HG02840 (cell line): ENCODE results near the gene TENM4.

Experiments
- ATAC-seq: cut with Tn5 transposase; IDR thresholded peaks from one replicate; pipeline ENCODE4 v1.9.1; 2021; ENCODE audit warnings: mild to moderate bottlenecking, moderate library complexity, moderate number of reproducible peaks; ENCODE audit not compliant: unreplicated experiment, low FRiP score

The TENM4 gene

DNA sequence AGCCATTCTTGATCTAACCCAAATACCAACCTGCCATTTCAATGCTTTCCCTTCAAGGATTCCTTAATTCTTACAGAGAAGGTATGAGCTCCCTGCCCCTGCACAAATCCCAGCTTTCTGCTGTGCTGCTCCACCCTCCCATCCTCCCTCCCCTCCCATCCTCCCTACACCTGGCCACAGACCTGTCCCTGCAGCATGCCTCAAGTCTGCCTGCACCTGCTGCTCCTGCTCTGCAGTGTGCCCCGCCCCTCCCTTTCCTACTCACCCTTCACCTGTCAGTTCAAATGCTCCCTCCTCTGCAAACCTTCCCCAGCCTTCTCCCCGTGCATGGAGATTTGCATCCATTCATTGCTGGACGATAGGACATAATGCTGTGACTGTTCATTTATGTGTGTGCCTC lies 726.3 kb downstream of the TENM4 start:
- ATAC-seq, result no peak

DNA sequence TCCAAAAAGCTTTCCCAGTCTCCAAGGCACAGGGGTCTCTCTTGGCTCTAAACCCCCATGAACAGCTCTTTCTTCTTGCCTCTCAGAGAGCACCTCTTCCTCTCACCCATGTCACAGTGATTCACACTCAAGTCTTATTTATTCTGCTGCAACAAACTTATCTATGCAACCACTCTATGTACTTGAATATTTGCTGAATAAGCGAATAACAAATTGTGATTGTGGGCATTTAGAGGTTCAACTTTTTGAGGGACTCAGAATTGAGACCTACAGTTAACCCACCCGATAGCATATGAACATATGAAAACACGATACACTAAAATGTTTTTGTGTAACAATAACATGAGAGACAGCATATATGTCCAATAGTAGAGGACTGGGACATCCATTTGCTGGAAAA lies 729.1 kb downstream of the TENM4 start:
- no peak for ATAC-seq

DNA sequence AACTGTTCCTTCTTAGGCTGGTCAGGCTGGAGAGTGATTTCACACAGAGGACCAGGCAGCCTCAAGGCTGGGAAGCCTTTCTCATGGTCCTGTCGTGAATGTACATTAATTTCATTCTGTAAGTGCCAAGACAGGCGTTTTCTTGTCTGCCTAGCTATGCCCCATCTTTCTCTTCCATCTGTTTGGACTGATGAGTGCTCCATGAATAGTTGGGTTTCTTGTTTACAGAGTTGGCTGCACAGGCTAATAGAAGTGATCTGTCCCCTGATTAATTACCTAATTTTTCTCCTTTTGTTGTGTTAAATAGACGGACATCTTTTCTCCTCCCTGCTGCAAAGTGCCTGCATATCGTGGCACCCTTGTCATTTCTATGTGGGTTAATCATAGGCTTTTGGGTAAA lies 730.4 kb downstream of the TENM4 start:
- no peak for ATAC-seq

DNA sequence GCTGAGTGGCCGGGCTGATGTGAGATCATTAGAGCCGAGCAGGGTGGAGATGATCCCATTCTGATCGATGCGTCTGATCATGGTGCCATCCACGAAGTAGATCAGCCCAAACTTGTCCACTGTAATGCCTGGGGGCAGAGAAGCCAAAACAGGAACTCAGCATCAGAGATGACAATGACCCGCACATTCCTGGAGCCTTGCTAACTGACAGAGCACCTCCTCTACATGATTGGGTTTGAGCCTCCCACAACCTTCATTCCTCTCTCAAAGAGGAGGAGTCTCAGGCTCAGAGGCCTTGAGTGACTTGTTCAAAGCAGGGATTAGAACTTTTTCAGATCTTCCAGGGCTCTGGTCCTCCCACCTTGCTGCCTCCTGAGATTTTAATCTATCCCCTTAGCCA lies 732.4 kb downstream of the TENM4 start:
- ATAC-seq, result no peak

DNA sequence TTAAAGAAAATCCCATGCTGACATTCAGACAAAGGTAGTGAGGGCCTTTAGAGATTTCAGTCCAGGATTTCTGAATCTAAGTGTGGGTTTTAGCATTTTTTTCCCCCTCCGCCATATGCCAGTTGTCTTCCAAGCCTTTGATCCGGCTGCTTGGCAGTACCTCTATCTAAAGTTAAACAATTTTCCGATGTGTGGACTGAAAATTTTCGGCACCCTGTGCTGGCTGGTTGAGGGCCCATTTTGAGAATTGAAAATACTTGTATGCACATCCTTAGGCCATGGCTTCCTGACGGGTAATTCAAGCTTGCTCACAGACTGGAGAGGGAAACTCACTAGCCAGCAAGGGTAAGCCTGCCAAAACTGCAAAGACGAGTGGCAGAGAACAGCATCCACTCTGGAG lies 734.3 kb downstream of the TENM4 start:
- no peak for ATAC-seq

DNA sequence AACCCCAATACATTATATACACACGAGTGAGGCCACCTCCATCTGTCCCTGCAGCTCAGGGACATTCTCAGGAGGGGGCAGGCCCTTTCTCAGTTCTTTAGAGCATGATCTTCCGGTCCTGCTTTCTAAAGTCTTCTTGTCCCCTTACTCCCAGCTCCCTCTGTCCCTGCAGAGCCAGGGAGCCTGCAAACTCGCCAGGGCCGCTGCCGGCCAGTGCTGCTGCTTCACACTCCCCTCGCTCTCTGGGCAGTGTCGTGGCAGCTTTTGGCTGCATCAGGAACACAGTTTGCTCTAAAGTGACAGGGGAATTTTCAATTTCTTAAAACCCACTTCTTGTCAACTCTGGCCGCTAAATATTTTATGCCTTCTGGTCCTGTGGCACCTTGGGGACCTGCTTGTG lies 736.0 kb downstream of the TENM4 start:
- ATAC-seq, result no peak

DNA sequence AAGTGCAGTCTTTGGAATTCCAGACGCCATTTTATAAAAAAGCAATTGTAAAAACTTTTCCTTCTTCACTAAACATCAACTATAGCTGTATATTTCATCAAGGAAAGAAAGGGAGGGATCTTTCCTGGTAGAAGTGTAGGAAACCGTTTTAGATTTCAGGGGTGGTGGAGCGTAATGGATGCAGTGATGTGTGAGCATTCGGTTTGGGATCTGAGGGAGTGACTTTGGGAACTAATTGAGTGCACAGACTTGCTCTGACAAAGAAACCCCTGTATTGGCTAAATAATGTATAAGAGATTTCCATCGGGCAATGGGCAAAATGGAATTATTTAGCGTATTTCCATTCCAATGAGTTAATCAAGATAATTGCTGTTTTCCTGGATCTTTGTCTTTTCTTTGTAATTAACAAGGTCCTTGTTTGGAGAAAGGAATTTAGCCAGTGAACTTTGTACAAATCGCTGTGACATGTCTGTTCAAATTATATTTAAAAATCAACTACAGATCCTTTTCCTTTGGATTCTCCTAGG lies 741.2 kb downstream of the TENM4 start:
- no peak for ATAC-seq

DNA sequence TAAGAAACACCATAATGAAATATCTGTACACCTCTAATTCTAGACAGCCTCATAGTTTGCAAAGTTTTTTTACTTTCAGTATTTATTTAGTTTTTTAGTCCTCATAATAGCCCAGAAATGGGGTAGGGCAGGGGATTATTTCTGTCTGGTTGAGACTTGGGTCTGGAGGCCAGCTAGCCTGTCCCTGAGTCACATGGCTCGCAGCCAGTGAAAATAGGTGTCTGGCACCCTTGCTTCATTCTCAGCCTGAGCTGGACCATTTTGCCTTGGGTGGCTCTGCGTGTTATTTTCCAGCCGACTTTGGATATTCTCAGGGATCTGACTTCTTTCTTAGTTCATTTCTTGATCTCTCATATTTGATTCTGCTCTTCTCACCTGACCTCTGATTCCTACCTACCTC lies 742.2 kb downstream of the TENM4 start:
- ATAC-seq, result no peak

DNA sequence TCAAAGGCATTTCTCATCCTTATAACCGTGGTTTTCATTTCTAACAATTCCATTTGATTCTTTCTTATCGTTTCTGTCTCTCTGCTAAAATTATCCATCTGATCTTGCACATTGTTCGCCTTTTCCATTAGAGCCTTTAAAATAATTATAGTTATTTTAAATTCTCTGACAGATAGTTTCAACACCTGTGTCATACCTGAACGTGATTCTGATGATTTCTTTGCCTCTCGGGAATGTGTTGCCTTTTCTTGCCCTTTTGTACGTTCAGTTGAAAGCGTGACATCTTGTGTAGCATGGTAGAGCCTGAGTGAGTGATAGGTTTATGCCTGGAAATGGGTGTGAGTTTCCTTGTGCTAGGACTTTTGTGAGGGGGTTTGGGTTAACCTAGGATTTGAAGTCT lies 744.7 kb downstream of the TENM4 start:
- ATAC-seq, result no peak

DNA sequence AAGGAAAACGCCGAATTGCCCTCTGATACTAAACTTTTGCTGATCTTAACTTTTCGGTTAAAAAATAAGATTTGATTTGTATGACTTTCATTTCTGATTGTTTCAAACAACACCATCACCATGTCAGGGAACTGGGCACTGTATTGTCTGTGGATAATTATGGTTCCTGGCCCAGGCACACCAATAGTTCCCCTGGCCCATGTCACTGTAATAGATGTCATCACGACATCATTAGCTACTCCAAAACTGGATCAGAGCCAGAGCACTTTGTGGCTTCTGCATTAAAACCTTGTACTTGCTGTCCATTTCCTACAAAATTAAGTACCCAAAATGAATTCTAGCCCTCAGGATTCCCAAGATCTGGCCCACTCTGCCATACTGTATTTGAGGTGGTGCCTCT lies 746.7 kb downstream of the TENM4 start:
- no peak for ATAC-seq

DNA sequence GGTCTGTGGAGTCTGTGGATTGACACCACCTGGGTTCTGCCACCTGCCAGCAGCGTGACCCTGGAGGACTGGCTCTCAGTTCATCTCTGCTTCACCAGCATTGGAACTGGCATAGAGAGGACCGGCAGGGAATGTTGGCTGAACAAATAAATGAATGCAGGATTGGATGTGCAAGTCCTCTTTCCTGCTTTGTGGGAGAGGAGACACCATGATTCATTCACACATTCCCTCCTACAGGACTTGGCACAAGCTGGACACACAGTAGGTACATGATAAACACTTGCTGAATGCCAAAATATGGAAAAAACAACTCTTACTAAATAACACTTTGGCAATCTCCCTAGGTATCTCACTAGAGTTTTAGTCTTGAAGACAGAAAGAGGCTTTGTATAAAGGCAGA lies 749.6 kb downstream of the TENM4 start:
- no peak for ATAC-seq

DNA sequence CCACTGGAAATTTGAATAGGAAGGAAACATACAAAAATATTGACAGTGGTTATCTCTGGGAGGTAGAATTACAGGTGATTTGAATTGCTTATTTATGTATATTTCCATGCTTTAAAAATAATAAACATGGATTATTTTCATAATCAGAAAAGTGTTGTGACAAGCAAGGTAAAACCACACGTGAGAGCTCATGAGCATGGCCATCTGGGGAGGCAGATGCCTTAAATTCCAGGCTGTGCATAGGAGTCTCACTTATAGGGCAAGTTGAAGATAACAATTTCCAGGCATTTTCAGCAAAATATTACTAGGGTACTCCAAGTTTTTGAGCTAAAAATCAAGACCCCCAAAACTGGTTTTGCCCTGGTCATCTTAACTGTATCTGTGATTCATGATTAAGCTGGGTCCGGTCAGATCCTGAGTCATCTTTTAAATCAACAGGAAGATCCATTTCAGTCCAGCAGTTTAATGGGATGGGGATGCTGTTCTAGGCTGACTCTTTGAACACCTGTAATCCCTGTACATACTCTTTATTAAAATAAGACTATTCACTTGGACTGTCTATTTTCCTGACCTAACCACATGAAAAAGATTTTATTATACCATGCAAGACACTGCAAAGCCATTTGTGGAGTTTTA lies 750.4 kb downstream of the TENM4 start:
- ATAC-seq, result no peak

DNA sequence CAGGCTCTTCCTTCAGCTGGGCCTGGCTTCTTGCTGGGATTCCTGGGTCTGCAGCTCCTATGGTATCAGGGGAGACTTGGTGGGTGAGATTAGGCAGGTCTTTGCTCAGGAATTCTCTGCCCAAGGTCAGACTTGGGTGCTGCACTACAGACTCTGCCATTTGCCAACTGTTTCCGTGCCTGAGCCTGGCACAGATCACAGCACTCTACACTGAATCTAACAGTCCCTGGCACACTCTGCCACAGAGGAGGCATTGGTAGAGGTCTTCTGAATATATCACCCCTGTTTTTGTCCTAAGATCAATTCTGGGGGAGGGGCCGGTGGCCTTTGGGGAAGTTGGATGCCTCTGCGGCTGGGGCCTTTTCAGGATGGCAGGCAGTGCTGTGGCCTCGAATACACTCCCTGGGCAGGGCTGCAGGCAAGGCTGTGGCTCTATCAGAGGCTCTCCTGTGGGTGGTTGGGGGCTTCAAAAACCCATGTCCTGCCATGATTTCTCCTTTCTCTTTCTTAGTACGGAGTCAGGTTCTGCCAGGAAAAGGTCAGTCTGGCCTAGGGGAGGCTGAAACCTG lies 751.2 kb downstream of the TENM4 start:
- no peak for ATAC-seq

DNA sequence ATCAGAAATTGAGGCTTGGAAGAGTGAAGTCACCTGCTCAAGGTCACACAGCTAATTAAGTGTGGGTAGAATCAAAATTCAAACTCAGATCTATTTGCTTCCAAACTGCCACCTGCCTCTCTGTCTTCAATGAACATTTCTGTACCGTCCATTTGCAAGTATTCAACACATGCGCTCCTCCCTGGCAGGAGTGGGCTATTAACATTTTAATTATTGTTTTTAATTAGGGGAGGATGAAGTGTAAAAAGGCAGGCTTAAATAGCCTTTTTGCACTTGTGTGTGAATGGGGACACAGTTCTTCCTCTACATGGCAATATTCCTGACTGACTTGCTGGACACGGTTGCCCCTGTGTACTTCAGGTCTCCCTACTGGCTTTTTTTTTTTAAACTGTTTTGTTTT lies 751.7 kb downstream of the TENM4 start:
- ATAC-seq, result no peak

DNA sequence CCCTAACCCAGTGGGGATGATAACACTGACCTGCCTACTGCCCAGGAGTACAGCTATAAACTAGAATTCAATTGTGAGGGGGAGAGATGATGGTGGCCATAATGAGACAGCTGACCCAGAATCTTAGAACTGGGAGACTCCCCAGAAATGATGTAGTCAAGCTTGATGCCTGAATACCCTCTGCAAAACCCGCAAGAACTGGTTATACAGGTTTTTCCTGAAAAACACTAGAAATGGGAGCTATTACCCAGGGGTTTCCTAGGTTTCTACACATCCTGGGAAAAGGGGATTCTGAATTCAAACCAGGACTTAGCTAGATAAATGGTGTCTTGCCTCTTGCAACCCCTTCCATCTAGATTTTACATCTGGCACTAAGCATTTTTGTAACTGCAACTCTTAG lies 752.4 kb downstream of the TENM4 start:
- no peak for ATAC-seq

DNA sequence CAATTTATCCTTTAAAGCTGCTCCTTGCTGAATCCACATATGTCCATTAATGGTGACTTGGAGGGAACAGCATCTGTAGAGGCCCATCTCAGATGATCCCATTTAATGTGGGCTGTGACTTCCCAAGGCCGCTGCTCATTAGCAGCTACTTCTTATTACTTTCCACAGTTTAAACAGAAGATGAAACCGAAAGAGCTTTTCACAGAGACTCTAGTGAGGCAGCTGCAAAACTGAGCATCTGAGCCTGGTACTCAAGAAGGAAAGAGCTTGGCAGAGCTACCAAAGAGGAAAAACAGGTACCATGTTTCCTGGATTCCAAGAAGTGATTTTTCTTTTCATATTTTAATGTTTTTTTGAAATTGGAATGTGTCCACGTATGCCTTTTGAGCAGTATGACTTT lies 755.7 kb downstream of the TENM4 start:
- no peak for ATAC-seq

DNA sequence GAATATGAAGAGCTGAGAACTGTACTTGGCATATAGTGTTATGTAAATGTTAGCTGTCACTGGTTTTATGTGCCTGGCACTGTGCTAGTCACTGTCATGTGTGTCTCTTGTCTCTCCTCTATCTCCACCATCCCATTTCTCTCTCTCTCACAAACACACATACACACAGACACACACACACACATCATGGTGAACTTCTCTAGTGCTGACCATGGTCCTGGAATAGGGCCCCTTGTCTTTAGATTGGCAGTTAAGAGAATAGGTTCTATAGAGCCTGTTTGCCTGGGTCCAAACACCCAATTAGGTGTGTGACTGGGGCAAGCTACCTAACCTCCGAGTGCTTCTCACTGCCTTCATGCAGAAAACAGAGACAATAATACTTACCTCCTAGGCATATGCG lies 756.5 kb downstream of the TENM4 start:
- no peak for ATAC-seq

DNA sequence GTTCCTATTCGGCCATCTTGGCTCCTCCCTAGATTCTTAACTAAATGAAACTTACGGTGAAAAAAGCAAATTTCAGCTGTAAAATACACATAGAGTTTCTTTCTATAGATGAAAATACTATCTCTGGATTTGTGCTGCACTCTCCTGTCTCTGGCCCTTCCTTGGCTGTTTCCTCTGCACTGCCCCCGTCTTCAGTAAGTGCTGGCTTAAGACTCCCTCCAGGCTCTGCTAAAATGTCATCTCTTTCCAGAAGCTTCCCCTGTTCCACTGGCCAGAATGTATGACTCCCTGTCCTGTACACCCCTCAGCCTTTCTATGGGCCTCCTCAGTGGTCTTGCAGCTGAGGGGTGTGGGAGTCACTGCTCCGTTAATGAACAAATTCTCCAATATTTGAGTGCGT lies 757.1 kb downstream of the TENM4 start:
- ATAC-seq, result no peak

DNA sequence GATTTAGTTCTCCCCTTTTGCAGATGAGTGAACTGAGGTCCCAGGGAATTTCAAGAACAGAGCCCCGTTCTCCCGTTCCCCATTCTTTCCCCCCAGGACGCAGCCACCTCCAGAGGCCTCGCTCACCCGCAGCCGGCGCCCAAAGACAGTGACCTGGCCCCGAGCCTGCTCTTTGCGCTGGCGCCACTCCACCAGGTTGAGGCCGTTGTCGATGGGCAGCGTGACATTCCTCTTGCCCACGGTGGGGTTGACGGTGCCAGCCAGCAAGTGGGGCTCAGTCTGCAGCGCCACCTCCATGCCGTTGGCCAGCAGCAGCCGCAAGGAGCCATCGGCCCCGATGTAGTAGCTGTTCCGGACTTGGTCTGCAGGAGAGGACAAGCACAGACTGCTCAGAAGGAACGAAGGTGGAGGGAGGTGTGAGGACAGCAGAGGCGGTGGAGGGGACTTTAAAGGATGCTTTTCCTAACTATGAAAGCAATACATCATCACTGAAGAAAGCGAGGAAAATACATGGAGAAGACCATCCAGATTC lies 764.7 kb downstream of the TENM4 start:
- ATAC-seq, result no peak

DNA sequence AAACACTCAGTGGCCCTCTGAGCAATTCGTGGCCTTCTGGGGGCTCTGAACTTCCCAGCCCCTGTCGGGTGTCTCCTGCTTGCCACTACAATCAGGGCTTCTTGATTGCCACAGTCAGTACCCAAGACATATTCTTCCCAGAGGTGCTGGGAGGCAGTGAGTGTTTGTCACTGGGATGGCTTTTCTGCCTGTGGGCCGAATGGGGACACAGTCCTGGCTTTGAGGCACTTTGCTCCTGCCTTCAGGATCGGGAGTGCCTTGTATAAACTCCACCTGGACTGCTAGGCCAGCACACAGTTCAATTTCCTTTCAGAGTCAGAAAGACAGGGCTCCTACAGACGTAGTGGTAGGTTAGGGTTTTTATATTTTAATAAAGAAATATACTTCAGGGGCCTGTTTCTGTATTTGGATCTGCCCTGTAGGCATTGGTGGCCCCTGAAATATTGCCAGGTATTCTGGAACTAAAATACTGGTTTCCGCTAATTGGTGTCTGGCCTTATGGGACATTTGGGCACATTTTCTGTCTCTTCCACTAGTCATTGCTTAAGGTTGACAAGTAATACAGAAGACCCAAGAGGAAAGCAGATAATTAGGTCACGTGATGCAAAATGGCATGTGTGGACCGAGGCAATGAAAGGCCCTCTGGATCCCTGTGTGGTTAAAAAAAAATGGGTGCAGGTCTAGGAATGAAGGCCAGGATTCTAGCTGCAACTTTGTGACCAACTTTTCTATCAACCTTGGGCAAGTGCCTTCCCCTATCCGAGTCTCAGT lies 767.8 kb downstream of the TENM4 start:
- ATAC-seq, result no peak

DNA sequence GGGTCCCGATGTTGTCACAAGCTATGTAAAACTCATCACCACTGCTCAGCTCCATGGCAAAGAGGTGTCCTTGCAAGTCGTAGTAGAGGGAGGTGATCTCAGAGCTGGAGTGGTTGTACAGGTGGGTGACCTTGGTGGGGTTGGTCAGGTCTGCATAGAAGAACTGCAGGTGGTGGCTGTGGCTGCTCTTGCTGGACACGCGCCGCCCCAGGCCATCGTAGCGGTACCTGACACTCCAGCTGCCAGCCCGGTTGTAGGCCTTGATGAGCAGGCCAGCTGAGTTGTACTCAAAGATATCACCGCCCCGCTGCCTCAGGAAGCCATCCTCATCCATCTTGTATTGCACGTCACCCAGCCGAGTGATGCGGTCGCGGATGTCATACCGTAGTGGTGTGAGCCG lies 771.6 kb downstream of the TENM4 start:
- no peak for ATAC-seq

DNA sequence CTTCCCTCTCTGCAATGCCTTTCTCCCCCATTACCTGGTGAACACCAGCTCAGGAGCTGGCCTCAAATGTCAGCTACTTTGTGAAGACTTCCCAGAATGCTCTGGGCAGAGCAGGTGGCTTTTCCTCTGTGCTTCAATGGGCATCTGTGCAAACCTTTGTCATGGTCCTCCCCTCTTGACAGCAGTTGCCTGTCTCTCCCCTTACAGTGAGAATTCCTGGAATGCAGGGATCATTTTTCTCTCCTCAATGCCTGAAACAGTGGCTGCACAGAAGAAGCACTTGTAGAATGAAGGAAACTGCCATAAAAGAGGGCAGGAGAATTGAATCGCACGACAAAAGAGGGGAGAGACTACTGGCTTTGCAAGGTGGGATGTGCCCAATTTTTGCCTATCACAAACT lies 773.4 kb downstream of the TENM4 start:
- ATAC-seq, result no peak
